Thyroid gland (tissue), 4 donors: ENCODE measurements around the gene PXN.

Experiments
- CTCF ChIP-seq, 6 experiments: fragments of 200-600 bp in 3 of 6; fragments of 450-650 bp in 3 of 6; sonication (generic) in 3 of 6; IDR thresholded peaks; one replicate each; pipeline ENCODE4 v1.5.1; 2016 to 2019; ENCODE audit warnings: antibody characterized with exemption in 6 of 6, mild to moderate bottlenecking in 2 of 6, inconsistent platforms in 1 of 6, moderate library complexity in 1 of 6
- POLR2A ChIP-seq, 2 donors: fragments of 450-650 bp; IDR thresholded peaks; one replicate each; pipeline ENCODE4 v1.6.1; 2017; ENCODE audit warnings: antibody characterized with exemption in 2 of 2, mild to moderate bottlenecking in 2 of 2, moderate library complexity in 1 of 2

- TF ChIP-seq POLR2A (IDR thresholded peaks at IDR 0.05) (peak in 1 of 2 donors; percentile 42), CTCF (IDR thresholded peaks at IDR 0.05) (peak; percentile 26 to 71 (median 60))
Measured at GRCh38 chr12:120301962-120302815, 36.7 kb upstream of the PXN start, which contains the start of gene SIRT4.
